Subcutaneous adipose tissue (tissue), 4 donors: ENCODE results near the gene PLPP4. TPM values are rescaled to one million over a fixed set of nuclear protein-coding genes. Genes with fewer than 3 reads are reported as not detected.

Experiments
- CTCF ChIP-seq: fragments of 450-650 bp; IDR thresholded peaks from one replicate; pipeline ENCODE4 v1.5.1; 2016; ENCODE audit warnings: low read depth, mild to moderate bottlenecking, control low read depth, antibody characterized with exemption, moderate library complexity
- total RNA-seq, 4 donors: library from RNA; depleted of rRNA; stranded (reverse); fragments of >200 nt; gene quantifications; one replicate each; pipeline ENCODE4 v1.1.0, GENCODE V29; 2016

PLPP4 gene
- total RNA-seq, result 1 to 10 TPM in 1 of 4 donors, not detected in 3; 2.5 TPM

- no peak for TF ChIP-seq CTCF
Observed at GRCh38 chr10:120456626-120457430, at the start of gene PLPP4. Gene PLPP4, plus strand, starts transcription at chr10:120457227. Its CDS starts 79 bp downstream, at chr10:120457306.

GRCh38 chr10:120409816-120410215 lies 47.2 kb upstream of the PLPP4 start:
- no peak for TF ChIP-seq CTCF

- TF ChIP-seq CTCF, result no peak
Observed at GRCh38 chr10:120414946-120415345, 42.1 kb upstream of the PLPP4 start.

- no peak for TF ChIP-seq CTCF
Observed at GRCh38 chr10:120415709-120416330, 41.2 kb upstream of the PLPP4 start.

- no peak for TF ChIP-seq CTCF
Observed at GRCh38 chr10:120420421-120420820, 36.6 kb upstream of the PLPP4 start.

- no peak for TF ChIP-seq CTCF
Observed at GRCh38 chr10:120421250-120421649, 35.8 kb upstream of the PLPP4 start.

- TF ChIP-seq CTCF, result no peak
Observed at GRCh38 chr10:120422457-120422856, 34.6 kb upstream of the PLPP4 start.
